K562 (cell line): ENCODE measurements around the gene ERC2. TPM values are rescaled to one million over a fixed set of nuclear protein-coding genes. Genes with fewer than 3 reads are reported as not detected.

Experiments used
- ATAC-seq: fragments of 200-7000 bp; cut with Tn5 transposase; 3 replicates; pipeline ENCODE4 v1.9.1; 2020; ENCODE audit warnings: moderate library complexity
- BruUV-seq: library from RNA; stranded (reverse); fragments of 400-500 nt; replicated peaks from 2 replicates; lab custom pipeline; 2021; lab: Mats Ljungman, UMichigan
- CTCF ChIA-PET: fragments of 300-600 bp; formaldehyde crosslinking; extraction: SDS; loops from one replicate; lab custom pipeline; 2021; ENCODE audit warnings: low intra/inter-chr PET ratio; lab: Yijun Ruan, JAX
- POLR2A ChIA-PET: fragments of 300-600, 350-650 bp; sonication (Branson Sonifier 250); formaldehyde crosslinking; extraction: SDS; loops from one replicate; lab custom pipeline; 2021; ENCODE audit warnings: antibody characterized with exemption, inconsistent platforms; lab: Yijun Ruan, JAX
- DNase-seq, 4 experiments: peaks; one replicate each; pipeline versions ENCODE4 v3.0.0 to v3.0.0-alpha.2; 2011 to 2018; ENCODE audit warnings: low spot score in 3 of 4, mixed read lengths in 3 of 4; ENCODE audit errors: extremely low read depth in 1 of 4
- FAIRE-seq: peaks from 2 replicates; lab custom pipeline; 2011; peaks lifted over from hg19 to GRCh38; lab: Jason Lieb, UNC
- H2AFZ ChIP-seq: 2 replicates; pipeline ENCODE4 v1.6.0; 2011; ENCODE audit warnings: low read depth, low read length, control low read depth, inconsistent platforms
- H3K27ac ChIP-seq: fragments of 200-600 bp; 3 replicates; pipeline ENCODE4 v1.8.0; 2011; ENCODE audit warnings: low read depth, mild to moderate bottlenecking, control low read depth, inconsistent platforms, low read length, moderate library complexity, mixed read lengths; ENCODE audit errors: extremely low read depth
- H3K27me3 ChIP-seq, 2 experiments: fragments of 300-600 bp in 1 of 2; 2 replicates in 1 of 2; 3 replicates in 1 of 2; pipeline versions ENCODE4 v1.6.0 to v1.8.0; 2011; ENCODE audit warnings: inconsistent platforms in 2 of 2, low read length in 2 of 2, mild to moderate bottlenecking in 1 of 2, mixed read lengths in 1 of 2, moderate library complexity in 1 of 2; ENCODE audit not compliant: control insufficient read depth in 2 of 2, insufficient read depth in 2 of 2
- H3K36me3 ChIP-seq: fragments of 300-600 bp; 3 replicates; pipeline ENCODE4 v1.8.0; 2011; ENCODE audit warnings: mild to moderate bottlenecking, low read length, inconsistent platforms; ENCODE audit not compliant: control insufficient read depth, insufficient read depth
- H3K4me1 ChIP-seq, 2 experiments: fragments of 200-600 bp in 1 of 2; replicated peaks in 1 of 2; 2 replicates in 1 of 2; 3 replicates in 1 of 2; pipeline versions ENCODE4 v1.5.1 to v1.8.0; 2011; ENCODE audit warnings: inconsistent platforms in 2 of 2, low read length in 2 of 2, mild to moderate bottlenecking in 1 of 2, mixed read lengths in 1 of 2, moderate library complexity in 1 of 2; ENCODE audit not compliant: control insufficient read depth in 2 of 2, insufficient read depth in 2 of 2
- H3K4me2 ChIP-seq: 2 replicates; pipeline ENCODE4 v1.6.1; 2011; ENCODE audit warnings: low read length, control low read depth, inconsistent platforms, mixed read lengths; ENCODE audit not compliant: insufficient read depth
- H3K4me3 ChIP-seq: fragments of 200-600 bp; sonication (generic), shearing (Covaris generic); 2 replicates; pipeline ENCODE4 v1.5.1; 2016; ENCODE audit warnings: control low read depth, inconsistent platforms
- H3K79me2 ChIP-seq: fragments of 200-600 bp; 3 replicates; pipeline ENCODE4 v1.8.0; 2011; ENCODE audit warnings: low read length, inconsistent platforms; ENCODE audit not compliant: control insufficient read depth, insufficient read depth
- H3K9ac ChIP-seq, 2 experiments: 2 replicates each; pipeline versions ENCODE4 v1.6.0 to v1.6.1; 2011; ENCODE audit warnings: low read depth in 2 of 2, low read length in 2 of 2, control low read depth in 1 of 2, inconsistent platforms in 1 of 2, mild to moderate bottlenecking in 1 of 2, mixed read lengths in 1 of 2; ENCODE audit not compliant: insufficient read depth in 1 of 2
- H3K9me1 ChIP-seq: one replicate; pipeline ENCODE4 v1.6.0; 2011; ENCODE audit warnings: inconsistent platforms, mild to moderate bottlenecking, low read length, moderate library complexity; ENCODE audit not compliant: control insufficient read depth, insufficient read depth
- H3K9me3 ChIP-seq: replicated peaks from 2 replicates; pipeline ENCODE4 v1.5.1; 2011; ENCODE audit warnings: low read depth, low read length, inconsistent platforms; ENCODE audit not compliant: control insufficient read depth, insufficient read depth
- H4K20me1 ChIP-seq: replicated peaks from 2 replicates; pipeline ENCODE4 v1.6.1; 2011; ENCODE audit warnings: low read length, inconsistent platforms, mixed read lengths; ENCODE audit not compliant: control insufficient read depth, insufficient read depth
- ARID3A ChIP-seq: IDR thresholded peaks from 2 replicates; pipeline ENCODE4 v1.6.1; 2012; ENCODE audit warnings: low read depth, low read length, improper control_type of control experiment, borderline replicate concordance
- CBFB ChIP-seq: sonication (generic); formaldehyde crosslinking; IDR thresholded peaks from 2 replicates; pipeline ENCODE4 v1.4.0; 2020; ENCODE audit warnings: mild to moderate bottlenecking, missing genetic modification reagents
- ETV5 ChIP-seq: sonication (generic); formaldehyde crosslinking; IDR thresholded peaks from 2 replicates; pipeline ENCODE4 v1.4.0; 2020; ENCODE audit warnings: low read depth, mild to moderate bottlenecking, missing genetic modification reagents
- GTF2E2 ChIP-seq: fragments of 200-800 bp; sonication (Bioruptor generic); IDR thresholded peaks from 2 replicates; pipeline ENCODE4 v1.6.1; 2016; ENCODE audit warnings: missing genetic modification characterization, missing compliant biosample characterization
- HCFC1 ChIP-seq: IDR thresholded peaks from 2 replicates; pipeline ENCODE4 v1.6.1; 2012; ENCODE audit warnings: low read depth, low read length, improper control_type of control experiment
- MED1 ChIP-seq: sonication (generic); formaldehyde crosslinking; IDR thresholded peaks from 2 replicates; pipeline ENCODE4 v1.8.1; 2023; ENCODE audit warnings: missing genetic modification reagents, borderline replicate concordance
- PHF20 ChIP-seq: fragments of 450-650 bp; IDR thresholded peaks from 2 replicates; pipeline ENCODE4 v1.6.1; 2018; ENCODE audit not compliant: partially characterized antibody
- RAD51 ChIP-seq: fragments of 450-650 bp; IDR thresholded peaks from 2 replicates; pipeline ENCODE4 v1.7.1; 2016; ENCODE audit warnings: low read depth, mild to moderate bottlenecking, borderline replicate concordance
- RB1 ChIP-seq: fragments of 450-650 bp; IDR thresholded peaks from 2 replicates; pipeline ENCODE4 v1.6.1; 2017; ENCODE audit warnings: low read depth, mild to moderate bottlenecking
- RBM22 ChIP-seq: fragments of 200-400 bp; formaldehyde crosslinking; IDR thresholded peaks from 2 replicates; pipeline ENCODE4 v1.6.1; 2018; ENCODE audit warnings: low read length, low read depth; ENCODE audit not compliant: poor library complexity, severe bottlenecking
- RFX1 ChIP-seq: fragments of 450-650 bp; IDR thresholded peaks from 2 replicates; pipeline ENCODE4 v1.6.1; 2016; ENCODE audit warnings: mild to moderate bottlenecking, moderate library complexity
- SIRT6 ChIP-seq: IDR thresholded peaks from one replicate; pipeline ENCODE4 v1.6.1; 2012; ENCODE audit warnings: low read depth, mild to moderate bottlenecking, control low read depth, inconsistent platforms, low read length, moderate library complexity
- SNAPC5 ChIP-seq: fragments of 250-450 bp; sonication (Bioruptor Pico); IDR thresholded peaks from 2 replicates; pipeline ENCODE4 v1.8.0; 2021; ENCODE audit warnings: moderate library complexity, mild to moderate bottlenecking, inconsistent platforms
- WHSC1 ChIP-seq: IDR thresholded peaks from one replicate; pipeline ENCODE4 v1.6.1; 2012; ENCODE audit warnings: low read length, control low read depth, inconsistent platforms
- ZBTB49 ChIP-seq: sonication (generic); formaldehyde crosslinking; IDR thresholded peaks from 2 replicates; pipeline ENCODE4 v1.8.0; 2022; ENCODE audit warnings: missing genetic modification reagents, mild to moderate bottlenecking, borderline replicate concordance
- WGBS: fragments of 100-300 bp; shearing (Covaris generic); methylation state at CpG from one replicate; pipeline ENCODE4 v1.1.6; 2016; ENCODE audit warnings: low coverage, mixed read lengths; ENCODE audit not compliant: insufficient coverage; ENCODE audit errors: missing lambda C conversion rate; 5-methylcytosine and 5-hydroxymethylcytosine counted together
- in situ Hi-C: fragments of 300-500 bp; cut with MboI; formaldehyde crosslinking; loops from 4 replicates; pipeline ENCODE4 v1.15.0; 2018; ENCODE audit warnings: inconsistent platforms, mixed read lengths
- intact Hi-C: fragments of 100-400 bp; cut with micrococcal nuclease; formaldehyde crosslinking; loops from 2 replicates; pipeline ENCODE4 v1.14.2; 2022
- polyA plus RNA-seq, 8 experiments: library from polyadenylated mRNA; depleted of rRNA in 4 of 8; stranded (reverse) in 5 of 8; unstranded in 3 of 8; fragments of >200 nt; fragmentation: Nextera tagmentation in 2 of 8; fragmentation: Illumina TruSeq in 1 of 8; extraction: Ambion mirVana in 2 of 8; extraction: Trizol in 1 of 8; gene quantifications; 2 replicates each; pipeline versions ENCODE4 v1.2.1 to v1.2.3, GENCODE V29; 2011 to 2014; ENCODE audit warnings: inconsistent platforms in 1 of 8, missing spikeins in 1 of 8
- total RNA-seq, 7 experiments: library from RNA; depleted of rRNA in 6 of 7; stranded (reverse); fragments of >200 nt in 6 of 7; fragmentation: Illumina TruSeq in 2 of 7; extraction: Trizol in 2 of 7; gene quantifications; 2 replicates each; pipeline versions ENCODE4 v1.2.1 to v1.2.3, GENCODE V29; 2011 to 2021; ENCODE audit warnings: low replicate concordance in 1 of 7

The ERC2 gene
- total and polyA plus RNA-seq, 9 of the 15 experiments (the other 6 are each of a cell fraction or from before 2014, with no cell fraction given) = 0.04 to 0.18 (median 0.07) TPM; not detected in 2

- POLR2A ChIA-PET = interaction anchor here (1.2 kb wide), 1 partner anchor 11 kb away, joined by 3 read pairs; no protein-coding TSS in a partner anchor
- BruUV-seq = no TSS peak
- TF ChIP-seq MED1 (no peak), CBFB (CRISPR knock-in tag) (no peak), RBM22 (no peak), GTF2E2 (no peak), RAD51 (no peak), ZBTB49 (no peak), SNAPC5 (CRISPR knock-in tag) (no peak), SIRT6 (no peak), WHSC1 (no peak), ARID3A (no peak), RFX1 (no peak), HCFC1 (no peak), ETV5 (CRISPR knock-in tag) (no peak), PHF20 (no peak), RB1 (no peak)
These were observed 210.4 kb downstream of the ERC2 start for GRCh38 chr3:56257826-56258225.

More at GRCh38 chr3:56257826-56258225, 210.4 kb downstream of the ERC2 start:
- WGBS = 0% methylated on average over 1 of the region's 2 CpGs
- H3K27ac ChIP-seq = no peak overlapping the region
- FAIRE-seq (no peak), DNase-seq (no peak), ATAC-seq (no peak)
- H3K9me3 ChIP-seq = no peaks in the 10 kb centered on the region
- CTCF ChIA-PET = no interaction called here
- H2AFZ ChIP-seq = no peak overlapping the region
- intact Hi-C loops (no loop called here), in situ Hi-C loops (no loop called here)
- no peak overlapping the region for H3K9ac ChIP-seq
- no peaks in the 10 kb centered on the region for H3K36me3 ChIP-seq
- no peaks in the 10 kb centered on the region for H3K4me1 ChIP-seq
- no peaks in the 10 kb centered on the region for H4K20me1 ChIP-seq
- H3K4me2 ChIP-seq = no peak overlapping the region
- no peaks in the 10 kb centered on the region for H3K9me1 ChIP-seq
- H3K4me3 ChIP-seq = no peak overlapping the region
- no peaks in the 10 kb centered on the region for H3K79me2 ChIP-seq
- no peaks in the 10 kb centered on the region; a peak in 2 of 5 replicates for H3K27me3 ChIP-seq
